Right ventricle myocardium superior (tissue), 1 donor: ENCODE data around the gene TSPAN4. TPM values are rescaled to one million over a fixed set of nuclear protein-coding genes. Genes with fewer than 3 reads are reported as not detected.

Source experiments
- ATAC-seq: fragments of 200-7000 bp; cut with Tn5 transposase; one replicate; pipeline ENCODE4 v1.9.1; 2020; ENCODE audit warnings: mild to moderate bottlenecking; ENCODE audit not compliant: poor library complexity
- DNase-seq: peaks from one replicate; pipeline ENCODE4 v3.0.0-alpha.2; 2020
- intact Hi-C: fragments of 100-400 bp; cut with DNase I; formaldehyde crosslinking; loops from one replicate; pipeline ENCODE4 v1.11.2; 2022
- total RNA-seq: library from RNA; stranded (reverse); fragmentation: NEBNext Ultra II Directional; extraction: Animal tissue kit (Norgen Biotek cat#: 25700); gene quantifications from one replicate; pipeline ENCODE4 v1.2.1, GENCODE V29; 2021
- donor health status: DM: no; HTN: yes; CAD: no; lungs with severe emphysema.

Gene TSPAN4
- total RNA-seq, 1 donor from 2014 or later: 40.5 TPM

DNA sequence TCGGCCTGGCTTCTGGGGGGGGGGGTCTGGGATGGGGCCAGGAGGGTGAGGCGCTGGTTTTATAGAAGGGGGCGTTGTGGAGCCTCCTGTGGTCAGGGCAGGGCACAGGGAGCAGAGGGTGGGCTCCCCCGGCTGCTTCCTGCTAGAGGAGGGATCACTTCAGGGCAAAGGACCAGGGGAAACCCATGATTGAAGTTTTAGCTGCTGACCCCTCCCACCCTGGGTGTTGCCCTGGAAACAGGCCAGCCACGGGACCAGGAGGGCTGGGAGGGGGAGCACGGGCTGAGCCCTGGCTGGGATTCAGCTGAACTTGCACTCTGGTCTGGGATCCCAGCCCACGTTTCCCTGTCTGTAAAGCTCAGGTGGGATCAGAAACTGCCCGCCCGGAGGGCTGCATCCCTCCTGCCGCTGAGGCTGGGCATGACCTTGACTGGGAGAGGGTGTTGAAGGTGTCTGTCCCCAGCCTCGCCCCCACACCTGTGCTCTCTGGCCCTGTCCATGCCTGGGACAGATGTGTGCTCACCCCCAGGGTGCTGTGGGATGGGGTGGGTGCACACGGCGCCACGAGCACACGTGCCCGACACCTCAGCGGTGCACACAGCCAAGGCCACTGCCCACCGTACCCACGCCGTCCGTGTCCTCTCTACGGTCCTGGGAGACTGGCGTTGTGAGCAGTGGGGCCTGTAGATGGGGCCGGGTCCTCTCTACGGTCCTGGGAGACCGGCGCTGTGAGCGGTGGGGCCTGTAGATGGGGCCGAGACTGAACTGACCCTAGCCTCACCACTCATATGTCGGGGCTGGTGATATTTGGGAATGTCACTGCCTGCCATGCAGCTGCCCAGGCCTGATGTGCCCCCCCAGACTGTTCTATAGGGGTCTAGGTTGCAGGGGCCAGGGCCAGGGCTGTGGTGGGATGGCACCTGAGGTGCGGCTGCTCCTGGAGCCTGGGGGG, 2.3 kb downstream of the TSPAN4 start:
- DNase-seq (peak; percentile 94), ATAC-seq (peak; percentile 52)
- intact Hi-C loops: loop anchor here (5.0 kb wide), 1 partner anchor 207 kb away; no protein-coding TSS in a partner anchor

DNA sequence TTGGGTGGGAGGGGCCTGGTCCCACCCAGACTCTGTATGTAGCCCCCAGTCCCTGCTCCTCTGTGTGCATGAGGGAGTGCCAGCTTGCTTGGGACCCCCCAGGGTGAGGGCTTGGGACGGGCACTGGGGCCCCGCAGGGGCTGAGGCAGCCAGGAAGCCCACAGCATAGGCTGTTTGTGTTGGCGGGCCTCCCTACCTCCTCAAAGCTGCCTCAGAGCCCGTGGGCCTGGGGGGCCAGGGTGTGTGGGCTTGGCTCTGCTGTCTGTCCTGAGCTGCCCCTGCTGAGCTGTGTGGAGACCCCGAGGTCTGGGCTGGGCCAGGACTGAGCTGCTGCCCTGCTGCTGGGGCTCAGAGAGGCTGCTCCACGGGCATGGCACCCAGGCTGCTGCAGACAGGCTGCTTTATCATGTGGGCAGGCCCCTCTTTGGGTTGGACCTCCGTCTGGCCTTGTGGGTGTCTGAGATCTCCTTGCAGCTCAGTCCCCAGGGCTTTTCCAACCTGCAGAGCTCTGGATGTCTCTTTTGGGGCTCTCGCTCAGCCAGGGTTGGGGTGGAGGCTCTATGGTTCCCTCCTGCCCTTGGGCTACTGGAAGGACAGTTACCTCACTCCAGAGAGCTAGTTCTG, 3.3 kb downstream of the TSPAN4 start:
- intact Hi-C loops: loop anchor here (5.0 kb wide), 1 partner anchor 206 kb away; no protein-coding TSS in a partner anchor
- no peak for ATAC-seq
- no peak for DNase-seq

DNA sequence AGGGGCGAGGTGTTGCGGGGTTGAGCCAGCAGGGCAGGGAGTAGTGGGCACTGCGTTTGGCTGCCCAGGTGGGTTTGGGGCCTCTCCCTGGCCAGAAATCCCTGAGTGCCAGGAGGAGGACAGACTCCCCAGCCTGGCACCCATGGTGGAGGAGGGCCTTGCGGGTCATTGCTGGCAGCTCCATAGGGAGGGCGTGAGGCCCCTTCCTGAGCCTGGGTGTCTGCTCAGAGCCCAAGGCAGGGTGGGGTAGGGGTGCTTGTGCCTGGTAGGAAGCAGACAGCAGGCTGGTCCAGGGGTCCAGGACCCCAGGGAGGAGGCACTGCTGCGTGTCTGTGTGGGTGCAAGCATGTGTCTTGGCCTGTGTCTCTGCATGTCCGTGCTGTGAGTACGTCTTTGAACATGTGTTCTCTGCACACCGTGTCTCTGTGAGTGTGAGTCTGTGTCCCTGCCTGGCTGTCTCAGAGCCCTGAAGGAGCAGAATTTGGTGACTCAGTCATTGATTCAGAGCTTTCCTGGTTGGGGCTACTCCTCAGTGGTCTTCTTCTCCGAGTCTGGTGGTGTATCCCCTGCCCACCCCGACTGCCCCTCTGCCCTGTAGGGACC, 3.9 kb downstream of the TSPAN4 start:
- intact Hi-C loops: loop anchor here (5.0 kb wide), 1 partner anchor 206 kb away; no protein-coding TSS in a partner anchor

DNA sequence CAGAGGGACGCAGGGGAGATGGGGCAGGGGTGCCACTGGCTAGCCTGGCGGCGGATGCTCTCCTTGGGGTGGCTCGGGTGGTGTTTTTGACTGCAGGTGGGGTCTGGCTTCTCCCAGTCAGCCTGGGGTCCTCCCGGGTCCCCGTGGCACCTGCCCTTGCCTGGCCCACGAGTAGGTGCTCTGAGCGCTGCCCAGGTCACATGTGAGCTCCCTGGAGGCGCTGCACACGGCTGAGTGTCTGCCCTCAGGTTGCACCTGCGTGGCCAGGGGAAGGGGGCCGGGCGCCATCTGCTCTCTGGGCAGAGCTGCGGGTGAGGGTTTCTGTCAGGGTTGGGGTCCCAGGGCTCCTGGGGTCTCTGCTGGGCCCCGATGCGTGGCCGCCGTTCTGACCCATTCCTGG, 5.2 kb downstream of the TSPAN4 start:
- intact Hi-C loops: loop anchor here (5.0 kb wide), 1 partner anchor 204 kb away; no protein-coding TSS in a partner anchor

More for the DNA sequence above, 3.9 kb downstream of the TSPAN4 start:
- ATAC-seq (no peak), DNase-seq (no peak)

DNA sequence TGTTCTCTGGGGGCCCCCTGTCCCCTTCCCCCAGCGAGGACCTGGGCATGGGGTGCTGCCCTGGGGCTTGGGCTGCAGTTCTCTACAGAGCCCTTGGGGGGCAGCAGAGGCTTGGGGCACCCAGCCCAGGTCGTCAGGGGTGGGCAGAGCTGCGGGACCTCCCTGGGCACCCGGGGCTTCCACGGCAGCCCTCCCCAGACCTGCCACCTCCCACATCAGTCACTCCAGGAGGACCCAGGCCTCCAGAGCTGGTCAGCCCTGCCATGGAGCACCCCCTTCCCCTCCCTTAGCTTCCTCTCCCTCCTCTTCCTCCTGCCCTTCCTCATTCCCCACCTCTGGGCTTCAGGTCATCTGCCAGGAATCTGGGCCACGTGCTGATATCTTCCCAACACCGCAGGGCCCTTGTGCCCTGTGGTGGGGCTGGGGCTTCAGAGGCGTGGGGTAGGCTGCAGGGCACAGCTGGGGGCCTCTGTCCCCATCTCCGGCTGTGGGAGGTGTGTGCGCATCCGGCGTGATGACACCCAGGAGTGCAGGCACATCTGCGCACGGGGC, 5.8 kb downstream of the TSPAN4 start:
- intact Hi-C loops: loop anchor here (5.0 kb wide), 1 partner anchor 204 kb away; no protein-coding TSS in a partner anchor
- ATAC-seq (no peak), DNase-seq (peak; percentile 67)

More for the DNA sequence above, 5.2 kb downstream of the TSPAN4 start:
- DNase-seq (no peak), ATAC-seq (no peak)

DNA sequence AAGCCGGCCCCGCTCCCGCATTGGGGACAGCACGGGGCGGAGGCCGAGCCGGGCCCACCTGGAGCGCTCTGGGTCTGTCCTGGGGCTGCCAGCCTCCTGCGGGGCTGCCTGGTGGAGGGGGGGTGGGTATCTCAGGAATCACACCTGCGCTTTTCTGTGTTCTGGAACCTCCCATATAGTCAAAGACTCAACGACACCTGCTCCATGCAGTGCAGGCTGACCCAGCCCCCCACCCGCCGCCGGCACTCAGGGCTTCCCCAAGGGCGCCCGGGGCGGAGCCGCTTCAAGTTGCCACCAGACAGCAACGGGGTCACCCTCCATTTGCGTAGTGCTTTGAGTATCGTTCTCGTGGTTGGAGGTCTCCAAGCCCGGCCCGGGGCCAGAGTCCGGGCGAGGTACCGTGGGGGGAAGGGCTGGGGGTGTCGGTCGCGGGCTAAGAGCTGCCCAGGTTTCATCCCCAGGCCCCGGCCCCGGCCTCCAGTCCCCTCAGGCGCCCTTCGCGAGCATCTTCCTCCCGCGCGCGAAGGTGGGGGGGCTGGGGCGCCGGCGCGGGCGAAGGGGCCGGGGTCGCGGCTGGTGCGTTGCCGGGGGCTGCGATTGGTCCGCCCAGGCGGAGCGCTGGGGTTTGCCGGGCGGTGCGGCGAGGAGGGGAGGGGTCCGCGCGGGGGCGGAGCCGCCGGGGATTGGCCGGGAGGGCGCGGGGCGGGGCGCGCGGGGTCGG, 6.6 kb downstream of the TSPAN4 start:
- intact Hi-C loops: loop anchor here (5.0 kb wide), 1 partner anchor 203 kb away; no protein-coding TSS in a partner anchor
- no peak for ATAC-seq
- DNase-seq: no peak

DNA sequence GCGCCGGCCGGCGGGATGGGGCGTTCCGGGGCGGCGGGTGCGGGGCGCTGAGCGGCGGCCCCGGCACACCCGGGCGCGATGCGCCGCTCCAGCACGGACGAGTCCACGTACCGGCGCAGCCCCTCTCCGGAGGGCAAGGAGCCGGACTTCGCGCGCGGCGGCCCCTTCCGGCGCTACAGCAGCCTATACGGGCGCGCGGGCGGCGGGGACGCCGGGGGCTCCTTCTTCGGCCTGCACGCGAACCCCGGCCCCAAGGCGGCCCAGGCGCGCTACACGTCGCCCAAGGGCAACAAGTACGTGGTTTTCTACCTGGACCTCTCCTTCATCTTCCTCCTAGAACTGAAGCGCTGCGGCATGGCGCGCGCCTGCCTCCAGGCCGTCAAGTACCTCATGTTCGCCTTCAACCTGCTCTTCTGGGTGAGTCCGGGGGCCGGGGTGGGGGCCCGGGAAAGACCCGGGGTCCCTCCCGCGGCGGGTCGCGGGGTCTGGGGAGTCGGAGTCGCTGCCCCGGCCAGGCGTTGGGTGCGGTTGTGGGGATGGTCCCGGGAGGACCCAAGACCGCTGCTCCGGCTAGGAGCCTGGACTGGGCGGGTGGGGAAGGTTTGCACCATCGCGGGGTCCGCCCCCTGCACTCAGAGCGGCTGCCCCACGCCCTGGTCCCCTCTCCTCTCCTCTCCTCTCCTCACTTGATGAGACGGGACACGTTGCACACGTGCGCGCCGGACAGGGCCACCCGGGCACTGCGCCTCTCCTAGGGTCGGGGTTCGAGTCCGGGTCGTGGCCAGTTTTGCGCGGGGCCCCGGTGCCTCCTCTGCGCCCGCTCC, 7.5 kb downstream of the TSPAN4 start:
- intact Hi-C loops: loop anchor here (5.0 kb wide), 1 partner anchor 202 kb away; no protein-coding TSS in a partner anchor
- DNase-seq (no peak), ATAC-seq (no peak)

DNA sequence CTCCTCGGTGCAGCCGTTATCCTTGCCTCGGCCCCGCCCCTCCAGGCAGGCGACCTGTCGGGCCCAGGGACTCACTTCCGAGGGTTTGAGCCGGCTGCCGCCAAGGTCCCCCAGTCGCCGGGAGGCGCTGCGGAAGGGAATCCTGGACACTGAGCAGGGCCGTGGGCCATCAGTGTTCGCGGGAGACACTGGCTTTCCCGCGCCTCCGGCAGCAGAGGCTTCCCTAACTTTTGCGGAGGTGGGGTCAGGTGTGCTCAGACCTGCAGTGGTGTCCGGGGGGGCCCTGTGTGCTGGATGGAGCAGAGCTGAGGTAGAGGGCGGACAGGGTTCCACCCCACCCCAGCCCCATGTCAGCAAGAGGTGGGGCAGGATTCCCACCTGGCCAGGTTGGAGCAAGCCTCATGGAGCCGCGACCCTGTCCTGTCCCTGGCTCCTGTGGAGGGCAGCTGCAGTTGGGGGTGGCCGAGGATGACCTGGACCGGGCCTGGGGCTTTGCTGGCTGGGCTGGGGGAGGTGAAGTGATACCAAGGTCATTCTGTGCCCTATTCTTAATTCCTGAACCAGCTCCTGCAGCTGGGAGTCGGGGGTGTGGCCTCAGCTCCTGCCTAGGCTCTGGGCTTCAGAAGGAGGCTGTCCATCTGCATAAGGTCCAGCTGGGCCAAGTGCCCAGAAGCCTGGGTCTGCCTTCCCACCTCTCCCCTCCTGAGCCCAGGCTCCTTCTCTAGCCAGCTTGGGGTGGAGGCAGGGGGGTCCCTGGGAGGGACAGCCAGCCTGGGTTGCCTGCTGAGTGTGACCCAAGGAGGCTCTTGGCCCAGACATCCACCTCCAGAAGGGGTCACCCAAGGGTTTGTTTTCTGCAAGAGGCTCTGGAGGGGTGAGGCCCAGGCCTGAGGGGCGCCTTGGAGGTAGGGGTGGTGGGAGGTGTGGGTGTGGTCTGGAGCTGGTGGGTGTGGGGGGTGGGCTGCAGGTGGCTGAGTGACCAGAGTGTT, 8.4 kb downstream of the TSPAN4 start:
- DNase-seq (no peak), ATAC-seq (no peak)
- intact Hi-C loops: no loop called here

DNA sequence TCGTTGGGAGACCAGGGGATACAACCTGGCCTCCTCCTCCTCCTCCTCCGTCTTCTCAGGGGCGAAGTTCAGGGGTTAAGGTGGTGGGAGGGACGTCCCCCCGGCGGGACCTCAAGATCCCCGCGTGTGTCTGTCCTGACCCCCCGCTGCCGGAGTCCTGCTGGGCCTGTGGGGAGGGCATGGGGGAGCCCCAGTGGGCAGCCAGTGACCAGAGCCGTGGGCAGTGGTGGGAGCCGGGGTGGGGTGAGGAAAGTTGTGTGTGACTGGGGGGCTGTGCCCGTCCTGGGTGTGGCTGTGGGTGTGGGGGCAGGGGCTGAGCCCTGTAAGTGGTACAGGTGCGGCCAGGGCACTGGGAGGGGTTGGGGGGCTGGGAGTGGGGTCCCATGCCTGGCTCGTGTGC, 10.1 kb downstream of the TSPAN4 start:
- DNase-seq (no peak), ATAC-seq (no peak)
- intact Hi-C loops: no loop called here

DNA sequence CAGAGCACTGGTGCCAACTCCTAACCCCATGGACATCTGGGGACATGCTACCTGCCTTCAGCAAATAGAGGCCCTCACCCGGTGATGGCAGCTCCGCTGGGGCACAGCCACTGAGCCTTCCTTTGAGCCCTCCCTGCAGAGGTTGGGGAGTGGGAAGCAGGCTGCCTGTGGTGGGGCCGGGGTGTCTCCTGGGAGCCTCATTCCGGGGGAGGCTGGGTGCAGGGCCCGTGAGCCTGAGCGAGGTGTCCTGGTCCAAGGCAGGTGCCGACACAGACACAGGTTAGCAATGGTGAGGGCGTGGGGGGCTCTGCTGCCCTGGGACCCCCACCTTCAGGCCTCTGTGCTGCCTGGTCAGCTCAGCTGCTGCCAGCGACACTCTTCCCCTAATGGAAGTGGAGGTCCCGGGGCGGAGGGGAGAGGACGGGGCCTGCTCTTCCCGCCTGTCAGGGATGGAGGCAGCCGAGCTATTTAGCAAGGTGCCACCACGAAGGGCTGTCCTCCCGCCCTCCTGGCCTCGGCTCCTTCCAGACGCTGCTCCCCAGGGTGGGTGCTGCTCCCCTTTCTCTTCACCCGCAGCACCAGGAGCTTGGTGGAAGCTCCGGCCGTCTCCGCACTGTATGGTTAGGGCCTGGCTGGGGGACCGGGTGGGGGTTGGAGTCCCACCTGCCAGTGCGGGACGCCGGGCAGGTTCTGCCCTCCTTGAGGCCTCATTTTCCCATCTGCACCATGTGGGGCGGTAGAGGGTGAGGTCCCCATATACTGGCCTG, 11.2 kb downstream of the TSPAN4 start:
- no peak for DNase-seq
- no peak for ATAC-seq
- intact Hi-C loops: no loop called here

DNA sequence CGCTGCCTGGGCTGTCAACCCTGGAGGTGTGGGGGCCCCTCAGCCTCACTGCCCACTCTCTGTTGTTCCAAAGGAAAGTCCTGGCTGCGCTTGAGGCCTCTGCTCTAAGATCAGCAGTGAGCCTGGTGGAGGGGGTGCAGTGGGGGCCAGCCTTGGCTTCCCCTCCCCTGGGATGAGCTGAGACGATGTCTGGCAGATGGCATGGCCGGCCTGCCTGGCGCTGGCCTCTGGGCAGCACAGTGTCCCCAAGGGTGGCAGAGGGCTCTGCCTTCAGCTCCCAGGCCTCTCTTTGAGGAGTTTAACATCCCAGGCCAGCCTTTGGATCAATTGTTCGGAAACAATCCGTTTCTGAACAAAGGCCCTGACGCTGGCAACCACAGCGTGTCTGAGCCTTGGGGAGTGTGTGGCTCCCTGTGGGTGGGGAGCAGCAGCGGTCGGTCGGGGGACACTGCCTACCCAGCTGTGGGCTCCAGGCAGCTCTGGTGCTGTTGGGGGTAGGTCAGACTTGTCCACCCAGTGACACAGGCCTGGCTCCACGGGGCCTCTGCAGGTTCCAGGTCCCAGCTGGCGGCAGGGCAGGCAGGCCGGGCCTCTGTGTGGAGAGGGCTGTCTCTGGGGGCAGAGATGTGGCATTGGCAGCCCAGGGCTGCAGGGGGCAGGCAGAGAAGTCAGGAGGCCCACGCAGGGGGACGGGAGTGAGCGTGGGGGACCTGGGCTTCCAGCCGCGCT, 12.1 kb downstream of the TSPAN4 start:
- intact Hi-C loops: no loop called here
- DNase-seq (no peak), ATAC-seq (no peak)

DNA sequence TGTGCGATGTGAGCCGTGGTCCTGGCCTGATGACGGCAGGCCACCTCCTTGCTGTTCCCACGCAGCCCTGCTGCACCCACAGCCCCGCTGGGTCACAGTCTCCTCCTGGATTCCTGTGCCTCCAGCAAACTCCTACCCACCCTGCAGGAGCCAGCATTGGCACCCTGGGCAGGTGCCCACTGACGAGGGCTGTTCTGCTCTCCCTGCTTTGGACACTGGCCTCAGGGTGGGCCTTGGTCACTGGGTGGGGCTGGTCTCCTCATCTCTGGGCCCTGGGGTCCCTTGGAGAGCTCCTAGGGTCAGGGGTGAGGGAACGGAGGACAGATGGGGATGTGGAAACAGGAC, 12.7 kb downstream of the TSPAN4 start:
- intact Hi-C loops: no loop called here
- no peak for DNase-seq
- no peak for ATAC-seq

DNA sequence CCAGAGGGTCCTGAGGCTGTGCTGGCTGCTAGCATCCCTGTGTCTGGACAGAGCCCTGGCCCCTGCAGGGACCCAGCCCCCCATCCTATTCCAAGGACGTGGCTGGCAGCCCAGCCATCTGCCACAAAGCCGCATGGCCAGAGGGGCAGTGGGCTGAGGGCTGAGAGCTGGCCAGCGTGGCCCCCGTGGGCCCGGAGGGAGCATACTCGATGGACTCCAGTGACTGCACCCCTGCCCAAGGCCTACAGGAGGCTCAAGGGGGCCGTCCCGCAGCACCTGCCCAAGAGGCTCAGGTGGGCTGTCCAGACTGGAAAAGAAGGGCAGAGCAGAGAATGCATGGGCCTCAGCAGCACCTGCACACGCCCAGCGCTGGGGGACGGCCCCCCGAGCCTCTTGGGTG, 13.1 kb downstream of the TSPAN4 start:
- DNase-seq (no peak), ATAC-seq (no peak)
- intact Hi-C loops: no loop called here

DNA sequence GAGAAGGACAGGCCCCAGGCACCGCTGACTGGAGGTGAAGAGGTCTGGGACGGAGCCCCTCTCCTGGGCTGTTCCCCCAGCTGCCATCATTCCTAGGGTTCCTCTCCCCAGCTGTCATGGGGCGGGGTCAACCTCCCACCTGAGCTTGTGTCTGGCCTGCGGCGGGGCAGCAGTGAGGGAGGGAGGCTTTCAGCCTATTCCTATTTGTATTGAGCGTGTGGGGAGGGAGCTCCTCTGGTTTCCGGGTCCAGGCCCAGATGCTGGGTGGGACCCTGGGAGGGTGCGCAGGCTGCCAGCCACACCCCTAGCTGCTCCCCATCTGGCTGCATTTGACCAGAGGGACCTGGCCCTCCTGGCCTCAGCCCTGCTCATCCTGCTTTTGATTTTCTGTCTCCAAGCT, 13.7 kb downstream of the TSPAN4 start:
- ATAC-seq (no peak), DNase-seq (no peak)
- intact Hi-C loops: no loop called here

DNA sequence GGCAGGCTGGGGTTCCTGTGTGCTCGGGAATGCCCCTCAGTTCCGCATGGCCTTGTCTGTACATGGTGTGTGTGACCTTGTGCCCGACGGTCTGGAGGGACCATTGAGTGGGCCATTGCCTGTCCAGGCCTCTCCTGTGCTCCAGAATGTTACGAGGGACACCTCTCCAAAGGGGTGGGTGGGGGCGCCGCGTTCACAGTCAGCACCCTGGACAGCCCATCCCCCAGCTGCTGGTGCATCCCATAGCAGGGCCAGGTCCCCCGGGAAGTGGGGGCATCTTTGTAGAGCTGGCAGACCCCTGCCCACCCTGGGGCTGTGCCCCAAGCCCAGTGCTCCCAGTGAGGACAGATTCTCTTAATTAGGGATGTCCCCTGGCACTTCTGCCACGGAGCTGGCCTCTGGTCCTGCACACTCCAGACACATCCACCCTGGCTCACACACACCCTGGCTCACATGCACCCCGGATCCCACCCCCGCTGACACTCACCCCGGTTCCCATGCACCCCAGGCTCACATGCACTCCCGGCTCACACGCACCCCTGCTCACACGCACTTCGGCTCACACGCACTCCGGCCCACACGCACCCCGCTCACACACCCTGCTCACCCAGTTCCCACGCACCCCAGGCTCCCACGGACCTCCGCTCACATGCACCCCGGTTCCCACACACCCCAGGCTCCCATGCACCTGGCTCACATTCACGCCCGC, 15.6 kb downstream of the TSPAN4 start:
- ATAC-seq: no peak
- no peak for DNase-seq
- intact Hi-C loops: no loop called here
